Gastrocnemius medialis (tissue), 4 donors: ENCODE results near the gene CFAP77.

Experiments
- POLR2A ChIP-seq, 2 donors: fragments of 450-650 bp; IDR thresholded peaks; one replicate each; pipeline ENCODE4 v1.6.1; 2017; ENCODE audit warnings: antibody characterized with exemption in 2 of 2, mild to moderate bottlenecking in 2 of 2, moderate library complexity in 2 of 2
- TF ChIP-seq, protein P1 (sequence below), 5 experiments: fragments of 450-650 bp in 3 of 5; fragments of 200-600 bp in 2 of 5; sonication (generic) in 2 of 5; IDR thresholded peaks in 4 of 5; conservative IDR thresholded peaks in 1 of 5; 1 replicate in 4 of 5; 2 replicates in 1 of 5; pipeline ENCODE4 v1.5.1; 2016 to 2019; ENCODE audit warnings: antibody characterized with exemption in 5 of 5, mild to moderate bottlenecking in 3 of 5, moderate library complexity in 3 of 5

DNA sequence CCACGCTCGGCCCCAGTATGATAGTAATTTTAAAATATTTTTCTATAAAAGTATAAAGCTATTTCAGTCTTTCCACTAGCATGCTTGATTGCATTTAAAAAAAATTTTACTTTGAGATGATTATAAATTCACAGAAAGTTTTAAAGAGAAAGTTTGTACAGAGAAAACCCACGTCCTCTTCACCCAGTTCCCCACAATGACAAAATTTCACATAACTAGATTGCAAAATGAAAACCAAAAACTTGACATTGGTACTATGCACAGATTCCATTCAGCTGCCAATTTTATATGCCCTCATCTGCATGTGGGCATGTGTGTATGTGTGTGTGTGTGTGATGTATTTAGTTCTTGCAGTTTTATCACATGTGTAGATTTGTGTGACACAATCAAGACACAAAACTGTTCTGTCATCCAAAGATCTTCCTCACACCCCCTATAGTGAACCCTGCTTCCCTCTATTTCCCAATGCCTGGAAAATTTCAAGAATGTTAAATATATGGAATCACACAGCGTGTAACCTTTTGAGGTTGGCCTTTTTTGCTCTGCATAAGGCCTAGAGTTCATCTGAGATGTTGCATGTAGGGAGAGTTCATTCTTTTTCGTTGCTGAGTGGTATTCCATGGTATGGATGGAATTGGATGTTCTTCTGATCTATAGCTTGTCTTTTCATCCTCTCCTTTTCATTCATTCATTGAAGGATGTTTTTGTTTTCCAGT is 115.5 kb downstream of the CFAP77 start:
- TF ChIP-seq POLR2A (IDR thresholded peaks at IDR 0.05), result no peak
- TF ChIP-seq, protein P1, sequence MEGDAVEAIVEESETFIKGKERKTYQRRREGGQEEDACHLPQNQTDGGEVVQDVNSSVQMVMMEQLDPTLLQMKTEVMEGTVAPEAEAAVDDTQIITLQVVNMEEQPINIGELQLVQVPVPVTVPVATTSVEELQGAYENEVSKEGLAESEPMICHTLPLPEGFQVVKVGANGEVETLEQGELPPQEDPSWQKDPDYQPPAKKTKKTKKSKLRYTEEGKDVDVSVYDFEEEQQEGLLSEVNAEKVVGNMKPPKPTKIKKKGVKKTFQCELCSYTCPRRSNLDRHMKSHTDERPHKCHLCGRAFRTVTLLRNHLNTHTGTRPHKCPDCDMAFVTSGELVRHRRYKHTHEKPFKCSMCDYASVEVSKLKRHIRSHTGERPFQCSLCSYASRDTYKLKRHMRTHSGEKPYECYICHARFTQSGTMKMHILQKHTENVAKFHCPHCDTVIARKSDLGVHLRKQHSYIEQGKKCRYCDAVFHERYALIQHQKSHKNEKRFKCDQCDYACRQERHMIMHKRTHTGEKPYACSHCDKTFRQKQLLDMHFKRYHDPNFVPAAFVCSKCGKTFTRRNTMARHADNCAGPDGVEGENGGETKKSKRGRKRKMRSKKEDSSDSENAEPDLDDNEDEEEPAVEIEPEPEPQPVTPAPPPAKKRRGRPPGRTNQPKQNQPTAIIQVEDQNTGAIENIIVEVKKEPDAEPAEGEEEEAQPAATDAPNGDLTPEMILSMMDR (IDR thresholded peaks at IDR 0.05 in 4 of 5, conservative IDR thresholded peaks at IDR 0.05 in 1 of 5), result no peak
